HL-60/S4 treated with phorbol 12-myristate 13-acetate at 8.2 ng/mL for 4 days and 3 days (cell line): ENCODE data around the gene CEP72.

ENCODE experiments used
- in situ Hi-C: fragments of 300-500 bp; cut with MboI; formaldehyde crosslinking; loops from 2 replicates; pipeline ENCODE4 v1.15.0; 2022; ENCODE audit warnings: low sequenced_read_pairs

The CEP72 gene

DNA sequence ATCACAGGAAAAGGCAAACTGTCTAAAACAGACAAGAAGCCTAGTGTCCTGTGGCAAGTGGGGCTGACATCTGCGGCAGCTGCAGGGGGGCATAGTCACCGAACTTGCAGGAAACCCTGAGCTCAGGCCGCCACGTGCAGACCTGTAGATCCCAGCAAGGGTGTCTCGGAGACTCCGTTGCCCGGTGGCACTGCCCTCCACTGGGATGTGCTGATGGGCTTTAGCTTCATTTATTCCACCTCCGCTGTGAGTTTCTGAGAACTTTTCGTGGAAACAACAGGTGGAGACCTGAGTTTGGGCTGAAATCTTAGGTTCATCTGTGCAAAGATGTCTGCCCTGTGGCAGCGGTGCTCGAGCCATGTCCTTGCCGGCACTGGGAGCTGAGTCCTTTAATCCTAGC lies 22.1 kb downstream of the CEP72 start:
- in situ Hi-C loops, result no loop called here

DNA sequence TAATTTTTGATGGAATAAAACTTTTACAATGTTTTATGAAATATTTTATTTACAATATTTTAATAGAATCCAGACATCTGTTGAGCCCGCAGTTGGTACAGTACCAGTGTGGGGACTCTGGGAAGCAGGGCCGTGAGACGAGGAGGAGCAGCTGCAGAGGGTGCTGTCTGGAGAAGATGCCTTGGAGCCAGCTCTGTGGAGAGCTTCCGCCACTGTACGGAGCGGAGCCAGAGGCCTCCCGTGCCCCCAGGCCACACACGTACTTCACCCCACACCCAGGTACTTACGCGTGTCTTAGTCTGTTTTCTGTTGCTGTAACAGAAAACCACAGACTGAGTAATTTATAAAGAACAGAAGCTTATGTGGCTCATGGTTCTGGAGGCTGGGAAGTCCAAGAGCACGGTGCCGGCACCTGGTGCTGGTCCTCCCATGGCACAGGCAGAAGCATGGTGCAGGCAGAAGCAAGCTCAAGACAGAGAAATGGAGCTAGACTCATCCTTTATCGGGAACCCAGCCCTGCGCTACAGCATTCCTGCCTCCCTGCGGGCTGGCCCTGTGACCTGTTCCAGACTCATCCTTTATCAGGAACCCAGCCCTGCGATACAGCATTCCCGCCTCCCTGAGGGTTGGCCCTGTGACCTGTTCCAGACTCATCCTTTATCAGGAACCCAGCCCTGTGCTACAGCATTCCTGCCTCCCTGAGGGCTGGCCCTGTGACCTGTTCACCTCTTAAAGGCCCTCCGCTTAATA lies 23.3 kb downstream of the CEP72 start:
- in situ Hi-C loops, result no loop called here

DNA sequence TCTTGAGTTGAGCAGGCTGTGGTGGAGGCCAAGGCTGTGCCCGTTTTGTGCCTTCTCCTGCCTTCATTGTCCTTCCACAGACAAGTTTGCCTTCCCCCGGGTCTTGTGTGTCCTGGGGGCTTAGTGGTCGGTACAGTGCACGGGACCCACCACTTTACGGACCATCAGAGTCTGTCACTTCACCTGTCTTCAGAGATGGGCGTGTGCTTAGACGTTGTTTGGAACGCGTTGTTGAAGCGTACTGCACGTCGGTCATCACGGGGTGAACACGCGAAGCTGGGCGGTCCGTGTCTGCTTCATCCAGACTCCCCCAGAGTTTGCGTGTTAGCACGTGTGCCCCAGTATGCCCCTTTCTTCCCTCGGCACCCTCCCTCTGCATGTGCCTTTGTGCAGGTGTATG lies 24.8 kb downstream of the CEP72 start:
- in situ Hi-C loops, result no loop called here

DNA sequence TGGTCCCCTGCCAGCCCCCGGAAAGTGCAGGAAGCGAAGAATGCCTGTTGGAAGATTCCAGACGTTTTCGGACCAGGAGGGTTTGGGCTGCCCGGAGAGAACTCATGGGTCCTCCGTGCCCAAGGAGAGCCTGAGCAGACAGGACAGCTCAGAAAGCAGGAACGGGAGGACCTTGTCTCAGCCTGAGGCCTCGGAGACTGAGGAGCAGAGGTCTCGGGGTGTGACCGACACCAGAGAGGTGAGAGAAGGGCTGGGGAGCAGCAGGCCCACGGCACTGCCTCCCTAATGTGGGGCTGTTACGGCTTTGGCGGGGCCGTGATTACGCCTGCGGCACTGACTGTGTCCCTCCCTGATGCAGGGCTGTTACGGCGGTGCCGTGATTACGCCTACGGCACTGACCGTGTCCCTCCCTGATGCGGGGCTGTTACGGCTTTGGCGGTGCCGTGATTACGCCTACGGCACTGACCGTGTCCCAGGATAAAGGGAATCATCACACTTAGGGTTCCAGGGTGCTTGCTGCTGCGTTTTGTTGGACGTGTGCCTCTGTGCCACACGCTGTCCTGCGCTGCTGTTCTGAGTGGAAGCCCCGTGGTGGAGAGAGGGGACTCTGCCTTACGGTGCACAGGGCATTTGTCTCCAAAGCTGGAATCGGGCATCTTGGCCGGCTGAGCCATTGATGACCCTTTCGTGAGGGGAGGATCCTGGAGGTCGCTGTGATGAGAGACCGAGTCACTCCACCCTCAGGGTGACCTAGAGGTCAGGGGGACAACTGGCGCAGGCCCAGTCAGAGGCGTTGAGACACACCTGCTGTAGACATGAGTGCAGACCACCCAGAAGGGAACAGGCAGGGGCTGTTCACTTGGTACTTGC lies 25.7 kb downstream of the CEP72 start:
- in situ Hi-C loops, result no loop called here

DNA sequence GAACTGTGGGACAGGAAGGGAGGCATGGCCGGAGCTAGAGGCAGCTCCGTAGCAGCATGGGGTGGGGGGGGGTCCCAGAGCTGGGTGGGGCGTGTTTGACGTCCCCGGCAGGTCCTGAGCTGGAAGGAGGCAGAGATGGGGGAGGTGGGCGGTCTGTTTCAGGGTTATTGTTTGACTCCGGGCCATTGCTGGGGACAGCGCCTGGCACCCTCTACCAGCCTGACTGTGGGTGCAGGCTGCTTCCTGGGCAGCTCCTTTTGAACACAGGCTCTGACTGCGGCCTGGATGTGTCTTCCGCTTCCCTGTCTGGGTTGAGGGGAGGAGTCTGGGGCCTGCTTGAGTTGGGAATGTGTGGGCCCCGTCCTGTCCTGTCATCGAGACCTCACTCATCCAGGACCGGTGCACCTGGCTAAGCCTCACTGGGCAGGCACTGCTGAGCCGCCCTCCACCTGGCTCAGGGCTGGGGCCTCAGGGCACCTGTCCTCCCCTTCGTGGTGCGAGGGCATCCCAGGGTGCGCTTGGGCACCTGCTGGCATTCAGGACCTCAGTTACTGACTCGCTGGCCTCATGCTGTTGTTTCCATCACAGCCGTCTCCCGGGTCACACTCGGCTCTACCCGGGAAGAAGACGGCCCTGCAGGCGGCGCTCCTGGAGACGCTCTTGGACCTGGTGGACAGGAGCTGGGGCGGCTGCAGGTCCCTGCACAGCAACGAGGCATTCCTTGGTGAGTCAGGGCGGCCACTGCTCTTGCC lies 26.5 kb downstream of the CEP72 start:
- in situ Hi-C loops, result no loop called here

DNA sequence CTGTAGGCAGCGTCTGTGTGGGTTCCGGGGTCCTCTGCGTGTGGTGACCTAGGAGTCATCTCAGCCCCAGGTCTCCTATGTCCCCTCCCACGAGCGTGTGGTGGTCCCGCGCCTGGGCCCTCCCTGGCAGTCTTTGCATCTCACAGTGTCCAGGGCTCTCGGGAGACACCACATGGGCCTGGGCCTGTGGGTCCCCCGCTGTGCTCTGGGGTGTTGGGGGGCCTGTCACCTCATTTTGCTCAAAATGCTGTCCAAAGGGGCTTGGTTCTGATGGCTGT lies 27.1 kb downstream of the CEP72 start:
- in situ Hi-C loops, result no loop called here

DNA sequence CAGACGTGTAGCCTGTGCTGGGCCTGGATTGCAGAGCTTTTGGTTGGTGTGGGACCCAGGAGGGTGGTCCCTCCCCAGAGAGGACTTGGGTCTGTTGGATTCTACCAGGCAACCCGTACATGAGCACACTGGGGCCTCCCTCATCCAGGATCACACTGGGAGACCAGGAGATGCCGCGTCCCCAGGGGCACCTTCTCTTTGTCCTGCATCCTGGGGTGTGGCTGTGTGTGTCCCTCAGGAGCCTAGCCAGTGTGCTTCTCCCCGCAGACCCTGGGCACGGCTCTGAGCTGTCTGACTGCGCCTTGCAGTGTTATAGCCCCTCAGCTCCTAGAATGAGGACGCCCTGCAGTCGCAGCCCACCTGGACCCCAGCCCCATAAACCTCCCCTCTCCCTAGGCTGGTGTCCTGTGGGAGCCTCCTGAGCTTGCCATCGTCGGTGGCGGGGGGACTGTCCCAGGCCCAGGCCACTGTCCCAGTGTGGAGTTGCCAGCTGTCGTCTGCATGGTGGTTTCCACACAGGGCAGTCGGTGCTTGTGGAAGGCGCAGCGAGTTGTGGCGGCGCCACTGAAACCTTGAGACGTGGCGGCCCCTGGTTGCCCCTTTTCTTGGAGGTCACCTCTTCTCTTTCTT lies 27.6 kb downstream of the CEP72 start:
- in situ Hi-C loops, result no loop called here

DNA sequence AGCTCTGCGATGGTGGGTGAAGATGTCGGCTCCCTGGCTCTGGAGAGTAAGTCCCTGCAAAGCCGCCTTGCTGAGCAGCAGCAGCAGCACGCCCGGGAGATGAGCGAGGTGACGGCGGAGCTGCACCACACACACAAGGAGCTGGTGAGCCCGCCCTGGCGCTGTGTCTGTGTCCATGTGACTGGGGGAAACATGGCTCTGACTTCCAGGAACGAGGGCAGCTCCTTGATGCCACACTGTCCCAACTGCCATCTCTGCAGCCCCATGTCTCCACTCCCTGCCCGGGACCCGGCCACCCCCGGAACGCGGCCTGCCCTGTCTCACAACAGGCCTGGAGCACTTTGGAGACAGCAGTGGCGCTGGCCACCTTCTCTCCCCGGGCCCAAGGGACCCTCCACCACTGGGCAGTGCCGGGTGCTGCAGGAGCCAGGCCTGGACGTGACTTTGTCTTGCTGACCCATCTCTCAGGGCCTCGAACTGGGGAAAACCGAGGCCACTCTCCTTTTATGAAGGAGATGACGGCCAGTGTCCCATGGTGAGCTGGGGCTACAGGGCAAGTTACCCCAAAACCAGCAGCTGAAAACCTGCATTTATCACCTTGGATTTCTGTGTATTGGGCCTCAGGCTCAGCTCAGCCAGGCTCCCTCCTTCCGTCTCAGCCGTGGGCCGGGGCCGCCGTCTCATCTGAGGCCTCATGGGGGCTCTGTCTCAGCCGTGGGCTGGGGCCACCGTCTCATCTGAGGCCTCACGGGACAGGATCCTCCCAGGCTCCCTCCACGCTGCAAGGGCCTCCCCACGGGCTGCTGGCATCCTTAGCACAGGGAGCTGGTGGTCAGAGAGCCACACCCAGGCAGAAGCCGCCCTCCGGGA lies 28.6 kb downstream of the CEP72 start:
- in situ Hi-C loops, result no loop called here

DNA sequence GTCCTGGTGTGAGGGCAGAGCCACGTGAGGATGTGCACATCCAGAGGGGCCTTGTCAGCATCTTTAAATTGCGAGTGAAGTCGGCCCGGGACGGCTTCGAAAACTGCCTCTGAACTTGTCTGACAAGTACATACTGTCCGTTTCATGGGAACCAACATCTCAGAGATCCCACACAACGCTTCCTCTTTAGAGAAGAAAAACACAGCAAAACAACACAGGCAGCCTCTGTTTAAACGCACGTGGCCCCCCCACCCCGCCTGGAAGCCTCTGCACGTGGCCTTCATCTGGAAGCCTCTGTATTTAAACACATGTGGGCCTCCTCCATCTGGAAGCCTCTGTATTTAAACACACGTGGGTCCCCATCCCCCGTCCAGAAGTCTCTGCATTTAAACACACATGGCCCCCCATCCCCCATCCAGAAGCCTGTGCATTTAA lies 29.2 kb downstream of the CEP72 start:
- in situ Hi-C loops, result no loop called here

DNA sequence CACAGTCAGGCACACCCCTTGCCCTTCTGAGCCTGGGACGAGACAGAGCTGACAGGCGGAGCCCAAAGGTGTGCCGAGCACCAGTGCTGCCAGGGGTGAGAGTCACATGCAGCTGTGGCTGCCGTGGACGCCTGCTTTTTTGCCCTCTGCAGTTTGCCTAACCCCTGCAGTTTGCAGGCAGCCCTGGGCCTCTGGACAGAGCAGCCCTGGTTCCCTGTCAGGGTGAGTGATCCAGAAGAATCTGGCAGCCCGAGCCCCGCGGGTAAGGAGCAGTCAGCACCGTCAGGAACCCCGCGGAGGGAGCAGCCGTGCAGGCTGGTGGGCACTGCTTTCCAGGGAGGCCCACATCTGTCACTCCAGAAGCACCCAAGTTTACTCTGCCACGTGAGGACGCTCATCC lies 30.3 kb downstream of the CEP72 start:
- in situ Hi-C loops, result no loop called here

DNA sequence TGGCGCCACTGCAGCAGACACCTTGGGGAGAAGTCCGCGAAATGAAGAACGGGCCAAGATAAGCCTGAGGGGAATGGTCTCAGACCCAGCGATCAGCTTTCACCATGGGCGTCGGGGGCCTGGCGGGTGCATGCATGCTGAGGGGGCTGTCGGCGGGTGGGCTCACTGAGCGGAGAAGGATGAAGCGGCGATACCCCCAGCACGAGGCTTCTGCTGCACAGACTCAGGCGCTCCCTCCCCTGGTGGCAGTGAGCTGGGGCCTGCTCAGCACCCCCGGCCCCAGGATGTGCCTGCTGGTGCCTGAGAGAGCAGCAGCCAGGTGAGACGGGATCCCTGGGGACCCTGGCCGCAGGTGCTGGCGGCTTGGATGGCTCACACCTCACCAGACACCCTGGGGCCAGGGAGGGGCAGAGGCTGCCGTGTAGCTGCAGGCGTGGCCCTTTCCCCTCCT lies 31.2 kb downstream of the CEP72 start:
- in situ Hi-C loops, result no loop called here

DNA sequence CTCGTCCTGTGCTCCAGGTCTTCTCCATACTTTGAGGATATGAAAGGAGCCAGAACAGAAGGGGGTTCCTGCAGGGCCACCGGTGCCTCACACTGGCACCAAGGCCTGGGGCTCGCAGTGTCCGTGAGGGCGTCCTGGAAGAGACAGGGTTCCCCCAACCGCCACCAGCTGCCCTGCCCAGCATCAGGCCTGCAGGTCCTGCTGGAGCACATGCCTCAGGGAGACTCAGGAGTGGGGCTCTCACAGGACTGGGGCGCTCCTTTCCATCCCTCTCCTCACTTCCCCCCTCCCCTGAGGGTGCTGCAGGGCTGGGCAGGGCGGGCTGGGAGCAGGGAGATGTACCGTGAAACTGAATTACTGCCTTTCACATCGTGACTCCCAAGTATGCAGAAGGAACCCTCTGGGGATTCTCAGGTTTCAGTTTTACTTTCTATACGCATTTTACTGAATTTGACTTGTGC lies 31.7 kb downstream of the CEP72 start:
- in situ Hi-C loops, result no loop called here

DNA sequence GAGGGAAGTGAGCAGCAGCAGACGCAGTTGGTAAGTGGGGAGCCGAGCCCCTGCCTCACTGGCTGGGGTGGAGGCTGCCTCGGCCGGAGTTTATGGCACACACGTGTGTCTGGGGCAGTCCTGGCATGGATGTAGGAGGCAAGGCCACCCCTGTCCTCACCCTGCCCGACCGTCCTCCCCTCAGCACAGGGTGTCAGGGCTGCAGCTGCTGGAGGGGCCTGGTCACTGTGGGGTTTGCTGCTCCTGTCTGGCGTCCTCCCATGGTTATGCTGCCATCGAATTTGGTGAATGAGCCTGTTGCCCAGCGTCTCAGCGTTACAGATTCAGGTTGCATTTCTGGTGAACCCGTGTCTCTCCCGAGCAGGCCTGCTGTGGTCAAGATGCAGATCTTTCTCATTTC lies 32.4 kb downstream of the CEP72 start:
- in situ Hi-C loops, result no loop called here

DNA sequence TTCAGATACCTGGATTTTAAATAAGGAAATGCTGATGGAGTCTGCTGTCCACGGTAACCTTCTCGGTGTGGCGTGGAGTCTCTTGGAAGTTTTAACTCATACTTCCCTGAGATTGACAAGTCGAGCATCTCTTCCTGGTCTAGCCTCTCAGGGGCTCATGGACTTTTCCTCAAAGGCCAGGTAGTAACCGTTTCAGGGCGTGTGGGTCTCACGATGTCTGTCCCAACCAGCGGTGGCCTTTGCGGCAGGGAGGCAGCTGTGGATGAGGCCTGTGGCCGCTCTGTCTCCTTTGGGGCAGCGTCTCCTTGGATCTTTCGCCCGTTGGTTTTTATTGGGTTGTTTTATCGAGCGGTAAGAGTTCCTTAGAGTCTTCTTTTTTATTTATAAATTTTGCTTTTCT lies 32.8 kb downstream of the CEP72 start:
- in situ Hi-C loops, result no loop called here

DNA sequence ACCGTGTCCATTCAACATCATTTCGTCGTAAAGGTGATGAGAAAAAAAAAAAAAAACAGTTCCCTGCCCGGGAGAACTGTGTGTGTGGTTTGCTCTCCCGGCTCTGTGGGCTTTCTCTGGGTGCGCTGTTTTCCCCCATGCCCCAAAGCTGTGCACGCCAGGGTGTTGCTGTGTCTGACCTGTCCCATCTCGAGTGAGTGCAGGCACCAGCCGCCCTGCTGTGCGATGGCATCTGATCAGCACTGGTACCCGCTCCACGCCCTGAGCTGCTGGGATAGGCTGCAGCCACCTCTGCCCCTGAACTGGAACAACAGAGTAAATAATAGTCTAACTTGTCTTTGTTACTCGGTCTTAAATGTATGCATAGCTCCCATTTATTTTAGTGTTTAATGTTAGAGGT lies 33.3 kb downstream of the CEP72 start:
- in situ Hi-C loops, result no loop called here

DNA sequence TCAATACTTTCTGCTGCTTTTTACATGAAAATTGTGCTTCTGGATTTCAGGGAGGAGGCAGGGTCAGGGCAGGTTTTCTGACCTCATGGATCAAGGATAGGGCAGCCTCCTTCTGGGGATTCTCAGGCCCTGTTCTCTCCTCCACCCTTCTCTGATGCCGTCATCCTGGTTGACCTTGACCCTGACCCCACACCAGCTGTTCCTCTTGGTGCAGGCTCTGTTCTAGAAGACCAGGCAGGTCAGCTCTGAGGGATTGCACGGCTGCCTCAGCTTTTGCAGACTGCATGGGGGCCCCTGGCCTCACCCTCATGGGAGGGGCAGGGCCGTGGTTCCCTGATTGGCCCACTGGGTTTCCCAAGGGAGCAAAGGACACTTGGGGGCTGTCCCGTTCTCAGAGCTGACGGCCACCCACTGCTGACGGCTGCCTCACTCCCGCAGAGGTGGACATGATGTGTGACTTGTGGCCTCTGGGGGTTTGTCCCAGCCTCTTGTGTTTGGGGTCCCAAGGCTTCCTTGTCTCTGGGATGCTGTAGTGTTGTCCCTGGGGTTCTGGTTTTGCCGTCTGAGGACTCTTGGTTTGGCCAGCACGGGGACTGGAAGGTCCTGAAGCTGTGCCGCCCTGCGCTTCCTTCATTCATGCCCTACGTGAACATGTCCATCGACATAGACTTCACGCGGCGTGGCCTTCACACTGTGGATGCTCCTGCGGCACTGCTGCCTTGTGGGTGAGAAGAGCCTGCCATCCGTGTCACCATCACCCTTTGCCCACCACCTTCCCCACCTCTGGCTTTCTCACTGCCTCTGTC lies 34.5 kb downstream of the CEP72 start:
- in situ Hi-C loops, result no loop called here

DNA sequence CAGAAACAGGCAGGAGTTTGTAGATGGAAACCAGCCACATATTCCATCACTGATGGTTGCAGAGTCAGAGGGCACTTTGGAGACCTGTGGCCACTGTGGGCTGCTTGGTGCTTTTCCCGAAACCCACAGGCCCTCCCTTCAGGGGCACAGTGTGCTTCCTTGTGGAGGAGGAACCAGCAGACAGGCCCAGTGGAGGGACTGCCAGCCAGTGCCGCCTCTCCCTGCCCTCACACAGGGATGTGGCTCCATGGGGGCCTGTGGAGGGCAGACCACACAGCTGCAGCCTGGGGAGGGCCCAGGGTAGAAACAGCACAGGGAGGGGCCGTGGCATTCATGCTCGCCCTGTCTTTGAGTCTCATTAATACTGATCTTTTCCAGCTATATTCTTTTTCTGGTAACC lies 35.2 kb downstream of the CEP72 start:
- in situ Hi-C loops, result no loop called here

DNA sequence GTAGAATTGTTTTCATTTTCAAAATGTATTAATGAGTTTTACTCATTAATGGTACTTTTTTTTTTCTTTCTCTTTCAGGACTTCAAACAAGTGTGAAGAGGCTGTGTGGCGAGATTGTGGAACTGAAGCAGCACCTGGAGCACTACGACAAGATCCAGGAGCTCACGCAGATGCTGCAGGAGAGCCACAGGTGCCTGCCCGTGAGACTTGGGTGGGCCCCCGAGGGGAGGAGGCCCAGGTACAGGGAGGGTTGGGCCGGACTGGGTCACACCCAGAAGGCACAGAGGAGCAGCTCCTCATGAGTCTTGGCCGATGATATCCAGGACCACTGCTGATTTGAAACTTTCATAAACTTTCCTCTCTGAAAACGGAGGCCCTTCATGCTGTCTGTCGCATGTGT lies 35.6 kb downstream of the CEP72 start:
- in situ Hi-C loops, result no loop called here

DNA sequence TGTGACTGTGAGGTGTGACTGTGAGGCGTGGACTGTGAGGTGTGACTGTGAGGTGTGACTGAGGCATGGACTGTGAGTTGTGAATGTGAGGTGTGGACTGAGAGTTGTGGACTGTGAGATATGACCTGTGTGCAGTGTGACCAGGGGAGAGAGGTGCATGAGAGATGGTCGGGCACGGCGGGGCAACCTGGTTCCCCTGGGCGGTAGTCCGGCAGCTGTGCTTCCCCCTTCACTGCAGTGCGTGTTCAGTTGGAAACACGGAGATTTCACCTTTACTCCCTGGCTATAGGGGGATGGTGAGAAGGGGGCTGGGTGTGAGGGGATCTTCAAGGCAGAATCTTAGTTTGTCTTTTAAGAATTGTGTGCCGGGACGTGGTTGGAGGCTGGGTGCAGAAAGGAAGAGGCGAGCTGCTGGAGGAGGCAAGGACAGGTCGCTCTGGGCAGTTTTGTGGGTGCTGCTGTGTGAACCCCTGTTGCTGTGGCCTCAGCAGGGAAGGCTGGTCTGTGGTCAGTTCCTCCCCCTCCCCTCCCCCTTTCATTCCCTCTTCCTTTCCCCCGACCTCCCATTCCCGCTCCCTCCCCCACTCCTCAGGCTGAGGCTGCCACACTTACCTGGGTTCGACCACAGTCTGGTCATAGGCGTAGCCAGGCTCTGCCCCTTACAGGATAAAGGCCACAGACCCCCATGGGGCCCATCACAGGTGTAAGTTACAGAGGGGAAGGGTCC lies 39.3 kb downstream of the CEP72 start:
- in situ Hi-C loops, result no loop called here
